ENCODE results near the gene BCL2L11. TPM values are rescaled to one million over a fixed set of nuclear protein-coding genes. Genes with fewer than 3 reads are reported as not detected.

BCL2L11 gene
- total and polyA plus RNA-seq, 2 experiments from 2014 or later: 12.3 to 25.3 TPM

- Histone ChIP-seq H3K4me1 (ENCODE audit: insufficient read depth) (peaks cover 21% of the 10 kb centered on the region), H3K4me2 (no peak overlapping the region), H3K36me3 (replicated peaks; ENCODE audit: insufficient read depth, low read depth) (no peaks in the 10 kb centered on the region), H3K27me3 (no peaks in the 10 kb centered on the region), H3K9me2 (replicated peaks; ENCODE audit: insufficient read depth) (no peaks in the 10 kb centered on the region), H3K4me3 (no peak overlapping the region), H3K79me2 (no peaks in the 10 kb centered on the region), H3K27ac (peak overlapping the region; percentile 83), H3K9me3 (ENCODE audit: low read depth) (no peaks in the 10 kb centered on the region), H2AFZ (no peak overlapping the region), H4K20me1 (ENCODE audit: insufficient read depth, poor library complexity, severe bottlenecking) (no peaks in the 10 kb centered on the region)
- TF ChIP-seq CTCF (IDR thresholded peaks at IDR 0.05; ENCODE audit: poor library complexity) (no peak), EZH2 (IDR thresholded peaks at IDR 0.05; ENCODE audit: borderline replicate concordance) (no peak), EZH2phosphoT487 (IDR thresholded peaks at IDR 0.05; ENCODE audit: low read depth, severe bottlenecking, unreplicated experiment) (no peak)
- 73% methylated on average over 2 of the region's 2 CpGs for WGBS (ENCODE audit: low lambda C conversion rate, missing lambda C conversion rate)
- DNase-seq (ENCODE audit: low spot score): no peak
Observed at GRCh38 chr2:111184725-111185310, 64.1 kb downstream of the BCL2L11 start.

GRCh38 chr2:111185361-111186022 is 64.8 kb downstream of the BCL2L11 start:
- Histone ChIP-seq H3K4me2 (peak overlapping the region; percentile 28), H3K4me3 (no peak overlapping the region), H3K4me1 (ENCODE audit: insufficient read depth) (peaks cover 17% of the 10 kb centered on the region), H3K79me2 (no peaks in the 10 kb centered on the region), H3K27ac (peak overlapping the region; percentile 89), H3K9me2 (replicated peaks; ENCODE audit: insufficient read depth) (no peaks in the 10 kb centered on the region), H3K27me3 (no peaks in the 10 kb centered on the region), H4K20me1 (ENCODE audit: insufficient read depth, poor library complexity, severe bottlenecking) (no peaks in the 10 kb centered on the region), H2AFZ (no peak overlapping the region), H3K9me3 (ENCODE audit: low read depth) (no peaks in the 10 kb centered on the region), H3K36me3 (replicated peaks; ENCODE audit: insufficient read depth, low read depth) (no peaks in the 10 kb centered on the region)
- TF ChIP-seq CTCF (IDR thresholded peaks at IDR 0.05; ENCODE audit: poor library complexity) (no peak), EZH2phosphoT487 (IDR thresholded peaks at IDR 0.05; ENCODE audit: low read depth, severe bottlenecking, unreplicated experiment) (peak; percentile 98)
- DNase-seq (ENCODE audit: low spot score): peak; percentile 71
- 56% methylated on average over 12 of the region's 12 CpGs for WGBS (ENCODE audit: low lambda C conversion rate, missing lambda C conversion rate)

- Histone ChIP-seq H3K9me3 (ENCODE audit: low read depth) (no peaks in the 10 kb centered on the region), H2AFZ (no peak overlapping the region), H3K4me1 (ENCODE audit: insufficient read depth) (peaks cover 17% of the 10 kb centered on the region), H3K9me2 (replicated peaks; ENCODE audit: insufficient read depth) (no peaks in the 10 kb centered on the region), H3K4me3 (no peak overlapping the region), H3K27ac (peak overlapping the region; percentile 89), H3K36me3 (replicated peaks; ENCODE audit: insufficient read depth, low read depth) (no peaks in the 10 kb centered on the region), H4K20me1 (ENCODE audit: insufficient read depth, poor library complexity, severe bottlenecking) (no peaks in the 10 kb centered on the region), H3K4me2 (peak overlapping the region; percentile 28), H3K79me2 (no peaks in the 10 kb centered on the region), H3K27me3 (no peaks in the 10 kb centered on the region)
- 71% methylated on average over 10 of the region's 10 CpGs for WGBS (ENCODE audit: low lambda C conversion rate, missing lambda C conversion rate)
- TF ChIP-seq CTCF (IDR thresholded peaks at IDR 0.05; ENCODE audit: poor library complexity): no peak
- TF ChIP-seq EZH2 (IDR thresholded peaks at IDR 0.05; ENCODE audit: borderline replicate concordance): no peak
- no peak for TF ChIP-seq EZH2phosphoT487 (IDR thresholded peaks at IDR 0.05; ENCODE audit: low read depth, severe bottlenecking, unreplicated experiment)
- peak; percentile 49 for DNase-seq (ENCODE audit: low spot score)
Observed at GRCh38 chr2:111186121-111186715, 65.5 kb downstream of the BCL2L11 start.

All from hepatocyte (in vitro differentiated cells).